GM21619 (cell line): ENCODE results near the gene SAC3D1.
A peak's percentile ranks its signal among the peaks of the same experiment; 100 is the strongest.

ENCODE experiments used
- ATAC-seq: cut with Tn5 transposase; IDR thresholded peaks from one replicate; pipeline ENCODE4 v1.9.1; 2021; ENCODE audit not compliant: unreplicated experiment

SAC3D1 gene

DNA sequence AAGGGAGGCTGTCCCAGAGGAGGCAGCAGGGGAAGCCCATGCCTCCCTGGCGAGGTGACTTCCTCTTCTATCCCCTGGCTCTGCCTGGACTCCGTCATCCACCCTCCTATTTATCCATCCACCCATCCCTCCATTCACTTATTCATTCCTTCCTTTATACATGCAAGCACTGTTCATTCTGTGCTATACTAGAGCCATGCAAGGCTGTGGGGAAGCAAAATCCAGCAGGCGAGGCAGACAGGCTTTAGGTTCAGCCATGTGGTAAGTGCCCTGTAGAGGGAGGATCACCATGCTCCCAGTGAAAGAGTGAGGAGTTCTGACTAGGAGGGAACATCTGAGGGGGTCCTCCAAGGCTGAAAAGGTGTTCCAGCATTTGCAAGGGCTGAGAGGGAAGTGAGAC is 18.5 kb downstream of the SAC3D1 start:
- no peak for ATAC-seq

DNA sequence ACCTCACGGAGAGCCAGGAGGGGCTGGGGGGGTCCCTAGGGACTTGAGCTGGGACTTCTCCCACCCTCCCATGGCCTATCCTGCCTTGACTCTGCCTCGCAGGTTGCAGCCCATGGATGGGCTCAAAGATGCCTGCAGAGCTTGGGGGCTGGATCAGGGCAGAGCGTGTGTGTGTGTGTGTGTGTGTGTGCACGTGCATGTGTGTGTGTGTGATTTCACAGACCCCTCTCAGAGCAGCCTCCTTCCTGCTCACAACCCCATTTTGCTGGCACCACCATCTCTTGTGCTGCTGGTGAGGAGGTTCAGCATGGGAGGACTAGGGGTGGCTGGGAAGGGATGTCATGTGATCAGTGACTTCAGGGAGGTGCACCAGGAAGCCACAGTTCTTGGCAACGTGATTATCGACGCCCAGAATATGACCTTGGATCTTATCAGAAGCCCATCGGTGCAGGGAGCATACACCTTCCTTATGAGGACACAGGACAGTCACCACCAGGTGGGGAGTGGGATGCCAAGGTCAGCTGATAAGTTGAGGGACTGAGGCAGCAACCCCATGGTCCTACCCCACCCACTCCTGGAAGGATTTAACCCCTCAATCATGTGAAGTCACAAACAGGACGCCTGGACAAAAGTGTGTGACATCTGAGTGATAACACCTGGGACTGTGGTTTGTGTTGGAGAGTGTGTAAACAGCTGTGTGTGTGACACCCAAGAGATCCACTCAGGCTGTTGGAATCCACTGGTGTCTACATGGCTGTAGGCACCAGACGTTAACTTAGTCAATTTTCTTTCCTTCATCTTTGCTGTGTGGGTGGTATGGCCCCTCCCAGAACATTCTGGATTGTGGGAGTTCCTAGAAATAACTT is 19.2 kb downstream of the SAC3D1 start:
- no peak for ATAC-seq

DNA sequence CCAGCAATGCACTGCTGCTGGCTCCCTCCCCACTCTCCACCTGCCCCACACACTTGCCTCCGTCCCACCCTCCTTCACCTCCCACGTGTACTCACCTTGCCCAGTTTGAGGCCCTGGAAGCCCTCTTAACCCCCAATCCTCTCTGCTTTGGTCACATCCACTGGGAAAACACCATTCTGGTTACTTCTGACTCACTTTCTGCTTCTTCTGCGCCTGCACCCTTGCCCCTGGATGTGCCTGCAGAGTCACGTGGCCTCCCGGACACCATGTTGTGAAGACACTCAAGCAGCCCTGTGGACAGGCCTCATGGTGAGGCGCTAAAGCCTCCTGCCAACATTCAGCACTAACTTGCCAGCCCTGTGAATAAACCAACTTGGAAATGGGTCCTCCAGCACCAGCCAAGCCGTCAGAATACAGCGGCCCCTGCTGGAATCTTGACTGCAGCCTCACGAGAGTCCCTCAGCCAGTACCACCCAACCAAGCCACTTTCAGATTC is 20.0 kb downstream of the SAC3D1 start:
- no peak for ATAC-seq

DNA sequence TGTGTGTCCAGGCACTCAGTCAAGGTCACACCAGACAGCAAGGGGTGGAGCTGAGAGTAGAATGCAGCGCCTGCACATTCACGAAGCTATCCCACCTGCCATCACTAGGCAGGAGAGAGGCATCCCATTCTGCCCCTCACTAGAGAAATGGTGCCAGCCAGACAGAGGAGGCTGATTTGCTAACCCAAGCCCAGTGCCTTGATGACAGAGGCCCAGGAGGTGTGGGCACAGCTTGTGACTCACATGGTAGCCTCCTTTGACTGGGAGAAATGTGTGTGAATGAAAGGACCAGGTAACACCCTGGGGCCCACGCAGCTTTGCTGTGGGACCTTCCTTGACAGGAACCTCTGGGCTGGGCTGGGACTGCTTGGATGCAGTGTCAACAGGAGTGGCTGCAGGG is 22.5 kb downstream of the SAC3D1 start:
- ATAC-seq: no peak

DNA sequence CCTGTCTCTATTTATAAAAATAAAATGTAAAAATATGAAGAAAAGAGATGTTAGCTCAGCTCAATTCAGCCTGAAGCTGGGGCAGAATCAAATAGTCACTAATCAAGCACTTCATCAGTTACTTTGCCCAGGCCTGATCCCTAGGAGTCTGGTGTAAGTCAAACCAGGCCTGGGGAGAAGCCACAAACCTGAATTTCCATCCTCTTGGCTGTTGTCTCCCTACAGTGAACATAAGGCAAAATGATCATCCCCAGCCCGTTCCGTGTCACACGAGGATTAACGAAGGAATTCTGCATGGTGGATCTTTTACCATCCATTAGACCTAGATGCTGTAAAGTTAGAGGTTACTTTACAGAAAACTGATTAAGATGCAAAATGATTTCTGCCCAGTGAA is 23.8 kb downstream of the SAC3D1 start:
- no peak for ATAC-seq

DNA sequence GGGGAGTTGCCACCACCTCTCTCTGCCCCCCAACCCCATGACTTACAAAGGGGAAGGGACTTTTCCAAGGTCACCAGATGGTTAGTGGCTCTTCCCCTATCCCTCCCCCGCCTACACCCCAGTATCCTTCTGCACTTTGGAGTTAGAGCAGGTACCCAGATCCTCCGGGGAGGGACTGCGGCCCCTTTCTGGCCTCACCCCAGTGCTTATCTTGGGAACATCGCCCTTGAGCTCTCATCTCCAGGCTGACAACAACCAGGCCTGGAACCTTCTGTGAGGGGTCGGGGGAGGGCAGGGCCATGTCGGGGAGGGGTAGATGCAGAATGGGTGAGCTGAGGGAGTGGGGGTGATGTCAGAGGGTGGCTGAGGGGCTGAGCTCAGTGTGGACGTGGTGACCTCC is 24.8 kb downstream of the SAC3D1 start:
- no peak for ATAC-seq

DNA sequence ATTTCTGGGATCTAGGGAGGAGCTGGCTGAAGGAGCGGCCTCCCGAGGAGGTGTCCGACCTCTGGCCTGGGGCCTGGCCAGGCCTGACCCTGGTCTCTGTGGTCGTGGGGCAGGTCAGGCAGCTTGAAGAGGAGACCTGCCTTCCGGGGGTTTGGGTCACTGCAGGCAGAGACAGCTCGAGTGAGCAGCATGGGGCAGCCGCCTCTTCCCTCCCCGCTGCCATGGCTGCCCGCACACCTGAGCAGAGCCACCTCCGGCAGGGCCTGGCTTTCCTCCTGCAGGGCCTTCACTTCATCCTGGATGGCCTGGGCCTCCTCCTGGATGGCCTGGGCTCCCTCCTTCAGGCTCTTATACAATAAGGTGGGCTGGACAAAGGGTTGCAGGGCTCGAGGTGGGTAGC is 25.3 kb downstream of the SAC3D1 start:
- no peak for ATAC-seq

DNA sequence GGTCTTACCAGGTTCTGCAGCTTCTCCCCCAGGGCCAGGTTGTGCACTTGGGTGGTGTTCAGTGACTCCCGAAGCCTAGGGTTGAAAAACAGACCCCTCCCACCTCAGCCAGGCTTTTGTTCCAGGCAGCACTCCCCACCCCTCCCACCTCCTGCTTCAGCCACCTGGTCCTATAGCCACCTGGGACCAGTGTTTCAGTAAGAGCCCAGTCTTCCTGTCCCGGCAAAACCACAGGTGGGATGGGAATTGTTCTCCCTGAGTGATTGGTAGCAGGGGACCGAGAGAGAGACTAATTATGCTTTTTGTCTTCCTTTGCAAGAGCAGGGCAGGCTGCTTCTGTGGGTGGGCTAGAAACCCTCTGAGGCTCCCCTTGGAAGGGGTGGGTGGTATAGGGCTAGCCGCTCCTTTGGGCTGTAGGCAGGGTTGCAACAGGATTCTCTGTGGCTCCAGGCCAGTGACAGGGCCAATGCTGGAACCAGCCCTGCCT is 25.8 kb downstream of the SAC3D1 start:
- no peak for ATAC-seq

DNA sequence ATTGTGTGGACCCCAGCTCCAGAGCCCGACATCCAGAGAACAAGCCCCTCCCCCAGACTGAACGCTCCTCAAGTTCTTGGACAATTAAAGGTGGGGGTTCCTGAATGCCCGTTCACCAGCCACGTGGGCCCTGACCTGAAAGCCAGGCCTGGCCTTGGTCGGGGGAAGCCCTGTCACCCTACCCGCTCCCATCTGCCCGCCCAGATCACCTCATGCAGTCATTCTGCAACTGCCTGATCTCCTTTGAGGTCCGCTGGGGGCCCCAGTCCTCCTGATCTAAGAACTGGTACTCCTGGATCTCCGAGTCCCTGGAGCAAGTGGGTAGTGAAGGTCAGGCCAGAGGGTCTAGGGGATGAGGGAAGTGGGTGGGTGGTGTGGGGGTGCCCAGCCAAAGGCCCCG is 26.4 kb downstream of the SAC3D1 start:
- no peak for ATAC-seq

DNA sequence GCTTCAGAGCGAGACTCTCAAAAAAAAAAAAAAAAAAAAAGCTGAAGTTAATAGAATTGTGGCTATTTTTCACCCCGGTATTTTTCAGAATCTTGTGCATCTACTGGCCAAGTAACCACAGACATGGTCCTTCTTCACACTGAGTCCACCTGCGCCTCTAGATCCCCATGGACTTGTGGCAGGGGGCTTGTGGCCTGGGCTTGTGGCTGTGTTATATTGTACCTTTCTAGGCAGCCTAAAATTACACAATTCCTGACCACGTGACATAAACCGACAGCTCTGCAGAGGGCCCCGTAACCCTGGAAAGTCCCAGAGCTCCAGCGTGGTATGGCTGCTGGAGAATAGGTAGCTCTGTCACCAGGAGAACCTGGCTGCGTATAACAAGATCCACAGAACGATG is 28.2 kb downstream of the SAC3D1 start:
- no peak for ATAC-seq

DNA sequence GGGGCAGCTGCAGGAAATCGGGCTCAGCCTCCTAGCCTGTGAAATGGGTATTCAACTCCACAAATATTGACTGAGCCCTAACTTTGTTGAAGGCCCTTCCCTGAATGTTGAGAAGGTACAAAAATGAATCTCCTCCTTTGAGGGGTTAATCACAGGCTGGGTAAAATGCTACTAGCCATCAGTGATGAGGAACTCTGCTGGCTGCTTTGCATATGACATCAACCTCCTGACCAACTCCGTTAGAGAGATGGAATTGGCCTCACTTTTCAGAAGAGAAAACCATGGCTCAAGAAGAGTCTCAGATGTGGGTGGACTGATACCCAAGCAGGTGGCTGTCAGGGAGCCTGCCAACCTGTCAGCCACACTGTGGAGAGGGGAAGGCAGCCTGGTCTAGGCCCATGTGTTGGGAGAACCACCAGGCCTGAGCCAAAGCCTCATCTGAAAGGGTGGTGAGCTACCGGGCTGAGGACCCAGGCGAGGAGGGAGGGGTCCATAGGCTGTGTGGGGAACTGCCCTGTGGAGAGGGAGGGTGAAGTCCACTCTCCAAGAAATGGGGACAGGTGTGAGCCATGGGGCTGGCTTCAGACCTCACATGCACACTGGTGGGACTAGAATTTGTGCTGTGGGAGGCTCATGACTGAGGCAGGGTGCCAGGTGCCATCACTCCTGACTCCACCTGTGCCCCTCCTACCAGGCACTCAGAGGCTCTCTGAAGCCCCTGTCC is 31.1 kb downstream of the SAC3D1 start:
- ATAC-seq: no peak

DNA sequence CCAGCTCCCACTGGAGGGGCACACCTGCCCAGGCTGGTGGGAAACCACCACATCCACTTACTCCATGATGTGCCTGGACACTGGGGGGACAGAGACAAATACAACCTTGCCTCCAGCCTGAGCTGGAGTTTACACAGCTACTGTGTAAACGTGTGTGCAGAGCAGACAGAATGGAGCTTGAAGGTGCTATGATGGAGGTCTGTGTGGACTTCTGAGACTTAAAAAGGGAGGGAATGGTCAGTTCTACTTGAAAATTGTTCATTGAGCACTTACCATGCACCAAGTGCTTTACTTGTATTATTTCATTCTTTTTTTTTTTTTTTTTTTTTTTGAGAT is 31.6 kb downstream of the SAC3D1 start:
- no peak for ATAC-seq

DNA sequence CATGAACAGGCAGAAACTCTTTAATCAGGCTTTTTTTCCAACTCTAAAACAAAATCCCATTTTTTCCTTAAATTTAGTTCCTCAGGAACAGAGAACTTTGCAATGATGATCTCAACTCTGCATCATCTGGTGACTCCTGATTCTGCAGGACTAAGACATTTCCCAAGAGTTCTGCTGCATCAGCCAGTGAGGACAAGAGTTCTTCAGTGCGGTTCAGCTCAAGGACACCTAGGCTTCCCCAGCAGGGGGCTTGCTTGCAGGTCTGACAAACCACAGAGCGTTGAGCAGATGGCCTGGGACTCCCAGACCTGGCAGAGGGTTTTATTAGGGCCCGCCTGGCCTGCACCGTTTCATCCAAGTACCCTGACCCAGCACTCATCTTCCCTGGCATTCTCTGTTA is 36.4 kb downstream of the SAC3D1 start:
- no peak for ATAC-seq

DNA sequence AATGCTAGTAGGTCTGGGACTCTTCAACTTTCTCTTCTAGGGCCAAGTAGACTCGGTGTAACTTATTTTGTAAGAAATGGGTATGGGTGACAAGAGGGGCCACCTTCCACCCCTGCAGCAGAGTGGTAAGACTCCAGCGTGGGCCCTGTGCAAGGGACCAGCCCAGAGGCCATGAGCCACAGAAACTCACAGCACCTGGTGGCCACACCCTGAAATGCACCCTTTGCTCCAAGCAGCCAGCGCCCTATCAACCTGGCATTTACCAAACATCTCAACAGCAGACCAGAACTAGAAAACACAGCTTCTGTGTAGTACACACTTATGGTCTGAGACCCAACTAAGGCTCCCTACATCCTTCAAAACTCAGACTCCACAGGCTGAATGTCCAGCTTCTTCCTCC is 37.1 kb downstream of the SAC3D1 start:
- no peak for ATAC-seq

DNA sequence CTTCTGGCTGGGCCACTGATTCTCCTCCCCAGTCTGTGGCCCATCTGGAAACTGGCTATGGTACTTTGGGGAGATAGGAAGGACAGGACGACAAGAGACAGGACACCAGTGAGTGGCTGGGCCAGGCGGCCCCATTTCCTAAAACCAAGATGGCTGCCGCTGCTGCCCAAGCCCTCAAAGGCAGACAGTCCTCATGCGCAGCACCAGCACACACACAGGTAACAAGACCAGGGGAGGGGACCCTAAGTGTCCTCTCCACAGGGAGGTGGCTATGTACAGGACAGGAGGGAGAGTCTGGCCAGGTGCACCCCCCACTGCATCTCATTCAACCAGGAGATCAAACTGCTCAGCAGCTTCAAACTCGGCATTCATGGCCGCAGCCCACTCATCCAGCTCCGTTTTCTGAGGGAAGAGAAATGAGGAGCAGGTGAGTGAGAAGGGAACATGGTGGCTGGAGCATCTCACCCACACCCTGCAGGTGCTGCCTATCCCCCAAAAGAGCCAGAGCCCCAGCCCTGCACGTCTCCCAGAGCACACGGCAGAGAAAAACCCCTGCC is 37.9 kb downstream of the SAC3D1 start:
- ATAC-seq: no peak

DNA sequence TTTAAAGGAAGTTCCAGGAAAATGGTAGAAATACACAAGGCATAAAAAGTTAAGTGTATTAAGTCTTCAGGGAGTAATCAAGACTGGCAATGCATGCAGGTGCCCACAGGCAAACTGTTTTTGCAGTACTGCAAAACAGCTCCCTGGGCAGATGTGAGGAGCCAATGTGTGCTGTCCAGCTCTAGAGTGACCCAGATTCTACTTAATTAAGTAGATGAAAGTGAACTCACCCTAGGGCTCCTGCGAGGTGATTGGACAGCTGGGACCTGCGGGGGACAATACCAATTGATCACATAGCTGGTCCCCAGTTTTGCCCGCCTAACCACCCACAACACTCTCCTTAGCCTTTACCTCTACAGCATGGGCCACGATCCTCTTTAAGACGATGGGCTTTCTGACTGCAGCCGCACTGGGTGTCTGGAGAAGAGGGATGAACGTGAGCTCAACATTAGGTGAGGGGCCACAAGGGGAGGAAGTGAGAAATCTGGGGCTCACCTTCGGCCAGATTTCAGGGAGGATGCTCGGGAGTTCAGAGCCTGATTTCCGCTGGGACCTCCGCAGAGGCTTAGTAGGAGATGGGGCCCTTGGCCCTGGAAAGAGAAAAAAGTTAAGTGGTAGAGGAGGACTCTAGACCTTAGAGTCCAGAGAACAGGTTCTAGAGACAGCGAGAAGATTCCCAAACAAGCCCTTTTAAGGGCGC is 42.3 kb downstream of the SAC3D1 start:
- ATAC-seq: peak; percentile 8

DNA sequence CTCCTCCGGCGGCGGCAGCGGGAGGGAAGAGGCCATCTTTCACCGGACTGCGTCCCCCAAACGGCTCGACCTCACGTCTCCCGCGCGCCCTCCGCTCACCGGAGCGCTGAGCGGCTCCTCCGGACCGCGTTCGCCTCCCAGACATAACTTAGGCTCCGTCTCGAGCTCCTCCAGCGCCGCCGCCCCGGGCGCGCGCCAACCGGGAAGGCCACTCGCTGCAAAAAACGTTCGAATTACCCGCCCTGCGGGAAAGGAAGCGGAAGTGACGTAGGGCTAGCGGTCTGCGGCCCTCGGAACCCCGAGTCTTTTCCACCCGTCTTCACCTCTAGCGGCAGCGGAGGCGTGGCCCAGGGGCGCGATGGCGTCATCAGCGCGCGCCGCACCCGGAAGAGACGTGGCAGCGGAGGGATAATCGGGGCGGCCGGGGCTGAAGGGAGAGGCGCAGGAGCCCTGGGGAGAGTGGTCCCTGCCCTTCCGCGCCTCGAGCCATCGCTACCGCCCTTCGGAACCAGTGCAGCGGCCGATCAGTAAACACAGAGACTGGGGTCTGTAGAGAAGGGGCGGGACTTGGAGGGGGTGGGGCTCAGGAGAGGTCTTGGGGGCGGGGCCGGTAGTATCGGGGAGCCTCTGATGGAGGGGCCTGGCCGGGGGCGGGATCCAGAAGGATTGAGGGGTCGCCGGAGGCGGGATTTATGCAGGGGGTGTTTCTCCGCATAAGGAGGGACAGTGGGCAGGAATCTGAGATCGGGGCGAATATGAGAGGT is 43.0 kb downstream of the SAC3D1 start, which contains the start of the genes CDCA5 and ZFPL1:
Gene CDCA5 (minus strand): TSS at position 207 of the 764 bp plus-strand sequence. CDS start 62 bp downstream, at position 145.
Gene ZFPL1 (plus strand): TSS at position 389 of the 764 bp plus-strand sequence. CDS start 477 bp downstream, outside the sequence.
- peak; percentile 73 for ATAC-seq

DNA sequence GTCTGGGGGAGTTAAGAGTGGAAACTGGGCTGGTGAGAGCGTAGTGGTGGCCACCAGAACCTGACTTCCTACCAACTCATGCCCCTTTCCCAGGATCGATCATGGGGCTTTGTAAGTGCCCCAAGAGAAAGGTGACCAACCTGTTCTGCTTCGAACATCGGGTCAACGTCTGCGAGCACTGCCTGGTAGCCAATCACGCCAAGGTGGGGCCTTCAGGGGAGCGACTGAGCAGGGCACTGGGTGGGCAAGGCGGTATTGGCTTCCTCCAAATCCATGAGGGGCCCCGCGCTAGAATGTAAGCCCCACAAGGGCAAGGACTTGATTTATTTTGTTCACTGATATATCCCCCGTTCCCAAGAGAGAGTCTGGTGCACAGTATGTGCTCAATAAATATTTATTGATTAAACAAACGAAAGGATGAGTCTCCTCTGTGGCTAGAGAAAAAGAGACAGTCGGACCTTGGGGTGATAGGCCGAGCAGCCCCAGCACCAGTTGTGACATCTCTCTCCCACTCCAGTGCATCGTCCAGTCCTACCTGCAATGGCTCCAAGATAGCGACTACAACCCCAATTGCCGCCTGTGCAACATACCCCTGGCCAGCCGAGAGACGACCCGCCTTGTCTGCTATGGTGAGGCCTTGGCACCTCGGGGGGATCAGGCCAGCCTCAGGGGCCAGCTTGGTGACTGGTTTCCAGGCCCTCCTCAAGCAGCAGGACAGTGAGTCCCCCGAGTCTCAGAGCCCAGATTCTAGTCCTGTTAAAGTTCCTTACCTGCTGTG is 43.8 kb downstream of the SAC3D1 start:
- no peak for ATAC-seq

DNA sequence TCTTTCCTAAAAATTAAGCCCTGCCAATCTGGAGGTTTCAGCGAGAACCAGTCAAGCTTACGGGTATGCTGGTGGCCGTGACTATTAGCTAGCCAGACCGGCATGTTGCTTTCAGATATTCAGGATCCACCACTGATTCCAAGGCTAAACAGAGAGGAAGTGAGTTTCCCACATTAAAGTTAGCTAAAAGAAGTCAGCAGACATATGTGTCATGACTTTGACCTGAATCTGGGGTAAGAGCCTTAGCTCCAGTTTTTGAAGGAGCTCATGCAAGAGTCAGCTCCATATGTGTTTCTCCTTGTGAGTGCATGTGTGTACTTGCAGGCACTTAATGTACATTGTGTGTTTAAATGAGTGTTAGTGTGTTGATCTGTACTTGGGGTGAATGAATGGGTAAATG is 44.4 kb downstream of the SAC3D1 start:
- ATAC-seq: no peak

DNA sequence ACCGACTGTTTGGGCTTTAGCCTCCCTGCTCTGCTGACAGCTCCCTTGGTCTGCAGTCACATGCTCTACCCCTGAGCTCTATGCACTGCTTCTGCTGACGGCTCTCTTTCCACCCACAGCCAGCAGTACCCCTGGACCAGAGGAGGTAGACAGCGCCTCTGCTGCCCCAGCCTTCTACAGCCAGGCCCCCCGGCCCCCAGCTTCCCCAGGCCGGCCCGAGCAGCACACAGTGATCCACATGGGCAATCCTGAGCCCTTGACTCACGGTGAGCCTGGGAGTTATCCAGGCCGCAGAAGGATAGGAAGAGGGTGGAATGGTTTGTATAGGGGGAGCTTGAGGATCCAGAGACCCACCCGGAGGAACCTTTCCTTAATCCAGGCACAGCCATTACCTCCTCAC is 45.8 kb downstream of the SAC3D1 start:
- no peak for ATAC-seq
